ENCODE data around the gene LDLRAP1. TPM values are rescaled to one million over a fixed set of nuclear protein-coding genes. Genes with fewer than 3 reads are reported as not detected.

The LDLRAP1 gene
- total and polyA plus RNA-seq, 7 donors: 9.1 to 35.8 (median 17.4) TPM

- Histone ChIP-seq H3K36me3 (no peaks in the 10 kb centered on the region), H3K27me3 (no peaks in the 10 kb centered on the region), H3K27ac (no peak overlapping the region), H3K4me1 (no peaks in the 10 kb centered on the region), H3K9me3 (no peaks in the 10 kb centered on the region), H3K4me3 (no peak overlapping the region)
- peak; percentile 40 for DNase-seq
- TF ChIP-seq POLR2A (IDR thresholded peaks at IDR 0.05): no peak
- no peak for TF ChIP-seq POLR2AphosphoS5 (IDR thresholded peaks at IDR 0.05)
- no peak for TF ChIP-seq CTCF (IDR thresholded peaks at IDR 0.05)
- no peak for TF ChIP-seq EP300 (IDR thresholded peaks at IDR 0.05)
- intact Hi-C loops (cut with DNase I): no loop called here
- 84% methylated on average over 4 of the region's 4 CpGs for WGBS, 2 donors
These were observed 29.7 kb upstream of the LDLRAP1 start for GRCh38 chr1:25513666-25514065.

GRCh38 chr1:25515033-25515432 lies 28.4 kb upstream of the LDLRAP1 start:
- no peak overlapping the region for H3K27ac ChIP-seq
- H3K36me3 ChIP-seq: no peaks in the 10 kb centered on the region
- no peaks in the 10 kb centered on the region for H3K4me1 ChIP-seq
- DNase-seq: no peak
- H3K4me3 ChIP-seq: no peak overlapping the region
- WGBS, 2 donors: 76 to 78% methylated on average over 6 of the region's 6 CpGs
- intact Hi-C loops (cut with DNase I): no loop called here
- no peaks in the 10 kb centered on the region for H3K9me3 ChIP-seq
- H3K27me3 ChIP-seq: no peaks in the 10 kb centered on the region
- TF ChIP-seq CTCF (IDR thresholded peaks at IDR 0.05) (no peak), POLR2AphosphoS5 (IDR thresholded peaks at IDR 0.05) (no peak), EP300 (IDR thresholded peaks at IDR 0.05) (no peak), POLR2A (IDR thresholded peaks at IDR 0.05) (no peak)

GRCh38 chr1:25516686-25517085 lies 26.7 kb upstream of the LDLRAP1 start:
- 68 to 82% methylated on average over 3 of the region's 3 CpGs for WGBS, 2 donors
- TF ChIP-seq POLR2A (IDR thresholded peaks at IDR 0.05): no peak
- no peak for TF ChIP-seq CTCF (IDR thresholded peaks at IDR 0.05)

GRCh38 chr1:25517476-25518394 lies 25.7 kb upstream of the LDLRAP1 start:
- intact Hi-C loops (cut with DNase I): no loop called here
- Histone ChIP-seq H3K27me3 (no peaks in the 10 kb centered on the region), H3K4me3 (no peak overlapping the region), H3K4me1 (no peaks in the 10 kb centered on the region), H3K36me3 (no peaks in the 10 kb centered on the region), H3K27ac (no peak overlapping the region), H3K9me3 (no peaks in the 10 kb centered on the region)
- 86 to 89% methylated on average over 33 of the region's 33 CpGs for WGBS, 2 donors
- DNase-seq: no peak
- TF ChIP-seq POLR2A (IDR thresholded peaks at IDR 0.05): no peak
- TF ChIP-seq CTCF (IDR thresholded peaks at IDR 0.05): no peak
- no peak for TF ChIP-seq EP300 (IDR thresholded peaks at IDR 0.05)
- TF ChIP-seq POLR2AphosphoS5 (IDR thresholded peaks at IDR 0.05): no peak

More at GRCh38 chr1:25516686-25517085, 26.7 kb upstream of the LDLRAP1 start:
- Histone ChIP-seq H3K4me1 (no peaks in the 10 kb centered on the region), H3K4me3 (no peak overlapping the region), H3K9me3 (no peaks in the 10 kb centered on the region), H3K27ac (no peak overlapping the region), H3K36me3 (no peaks in the 10 kb centered on the region), H3K27me3 (no peaks in the 10 kb centered on the region)
- no peak for DNase-seq
- intact Hi-C loops (cut with DNase I): no loop called here

All from sigmoid colon (tissue), 7 donors.